DOHH2 (cell line): ENCODE measurements around the gene PTPRN2.
"Not testable (repeated sequence)": the region's sequence is repeated elsewhere in the genome, so short reads cannot be mapped to it uniquely, and the experiment has no call there.

Experiments
- H3F3A ChIP-seq: fragments of 200-600 bp; sonication (generic), shearing (Covaris generic); 2 replicates; pipeline ENCODE4 v1.6.0; 2016; ENCODE audit warnings: antibody characterized with exemption, mild to moderate bottlenecking; ENCODE audit not compliant: control insufficient read depth, insufficient read depth
- H3K27ac ChIP-seq: fragments of 200-600 bp; sonication (generic); 2 replicates; pipeline ENCODE4 v1.5.1; 2014; ENCODE audit warnings: low read depth, mild to moderate bottlenecking, low read length, moderate library complexity
- H3K27me3 ChIP-seq: fragments of 200-600 bp; sonication (generic); 2 replicates; pipeline ENCODE4 v1.6.1; 2014; ENCODE audit warnings: mild to moderate bottlenecking, low read length, mixed read lengths; ENCODE audit not compliant: control insufficient read depth
- H3K36me3 ChIP-seq: fragments of 200-600 bp; sonication (generic); 2 replicates; pipeline ENCODE4 v1.6.1; 2014; ENCODE audit warnings: mild to moderate bottlenecking, low read length, moderate library complexity, mixed read lengths; ENCODE audit not compliant: control insufficient read depth
- H3K4me1 ChIP-seq: fragments of 200-600 bp; sonication (generic); 2 replicates; pipeline ENCODE4 v1.6.1; 2014; ENCODE audit warnings: mild to moderate bottlenecking, low read length, mixed read lengths; ENCODE audit not compliant: control insufficient read depth
- H3K4me2 ChIP-seq: fragments of 200-600 bp; sonication (generic); 2 replicates; pipeline ENCODE4 v1.6.0; 2014; ENCODE audit warnings: mild to moderate bottlenecking, low read length, moderate library complexity
- H3K4me3 ChIP-seq: fragments of 200-600 bp; sonication (generic); 2 replicates; pipeline ENCODE4 v1.5.1; 2014; ENCODE audit warnings: mild to moderate bottlenecking, low read length, mixed read lengths
- H3K79me2 ChIP-seq: fragments of 200-600 bp; sonication (generic); 2 replicates; pipeline ENCODE4 v1.6.1; 2014; ENCODE audit warnings: mild to moderate bottlenecking, low read length, mixed read lengths; ENCODE audit not compliant: control insufficient read depth
- H3K9me2 ChIP-seq: fragments of 200-600 bp; sonication (generic); replicated peaks from 2 replicates; pipeline ENCODE4 v1.6.1; 2014; ENCODE audit warnings: mild to moderate bottlenecking, low read length, mixed read lengths; ENCODE audit not compliant: control insufficient read depth
- H3K9me3 ChIP-seq: fragments of 200-600 bp; sonication (generic); 2 replicates; pipeline ENCODE4 v1.6.1; 2014; ENCODE audit warnings: antibody characterized with exemption, low read length, mixed read lengths; ENCODE audit not compliant: control insufficient read depth, insufficient read depth
- H4K20me1 ChIP-seq: fragments of 200-600 bp; sonication (generic); 2 replicates; pipeline ENCODE4 v1.6.0; 2014; ENCODE audit warnings: low read depth, mild to moderate bottlenecking, antibody characterized with exemption, low read length, moderate library complexity; ENCODE audit not compliant: control insufficient read depth, insufficient read depth
- CTCF ChIP-seq: fragments of 200-600 bp; sonication (generic); IDR thresholded peaks from one replicate; pipeline ENCODE4 v1.5.1; 2014; ENCODE audit warnings: antibody characterized with exemption, mild to moderate bottlenecking, low read depth, low read length; ENCODE audit not compliant: poor library complexity, severe bottlenecking
- EZH2phosphoT487 ChIP-seq: fragments of 200-600 bp; sonication (generic); IDR thresholded peaks from 2 replicates; pipeline ENCODE4 v1.6.1; 2017; ENCODE audit warnings: borderline replicate concordance, mild to moderate bottlenecking, antibody characterized with exemption, low read length, moderate library complexity, mixed read lengths

The PTPRN2 gene

GRCh38 chr7:157780721-157781120 lies 806.9 kb downstream of the PTPRN2 start:
- no peaks in the 10 kb centered on the region for H4K20me1 ChIP-seq
- H3K79me2 ChIP-seq = no peaks in the 10 kb centered on the region
- no peak overlapping the region for H3K4me2 ChIP-seq
- no peaks in the 10 kb centered on the region for H3K27me3 ChIP-seq
- no peaks in the 10 kb centered on the region for H3K9me2 ChIP-seq
- H3K9me3 ChIP-seq = peaks cover 43% of the 10 kb centered on the region
- H3K27ac ChIP-seq = no peak overlapping the region
- H3K4me1 ChIP-seq = no peaks in the 10 kb centered on the region
- H3K36me3 ChIP-seq = no peaks in the 10 kb centered on the region
- no peaks in the 10 kb centered on the region for H3F3A ChIP-seq
- no peak overlapping the region for H3K4me3 ChIP-seq
- TF ChIP-seq EZH2phosphoT487 (no peak), CTCF (no peak)

DNA sequence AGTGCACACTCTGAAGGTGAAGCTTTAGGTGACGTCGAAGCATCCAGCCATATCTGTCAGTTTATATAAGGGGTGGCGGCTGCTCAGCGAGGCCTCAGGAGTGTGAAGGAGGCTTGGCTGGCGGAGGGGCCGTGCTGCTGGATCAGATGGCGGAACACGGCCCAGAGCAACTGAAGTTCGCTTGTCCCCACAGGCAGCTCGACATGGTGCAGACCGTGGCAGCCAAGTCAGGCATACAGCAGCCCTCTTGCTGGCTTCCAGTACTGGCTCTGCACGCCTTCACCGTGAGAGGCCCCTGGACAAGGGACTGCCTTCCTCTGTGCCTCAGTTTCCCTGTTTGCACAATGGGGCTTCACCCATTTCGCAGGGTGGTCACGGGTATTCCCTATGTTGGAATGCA lies 807.3 kb downstream of the PTPRN2 start:
- Histone ChIP-seq H3K27ac (no peak overlapping the region), H3K4me2 (no peak overlapping the region), H3K79me2 (no peaks in the 10 kb centered on the region), H3K36me3 (no peaks in the 10 kb centered on the region), H3K9me2 (no peaks in the 10 kb centered on the region), H3F3A (no peaks in the 10 kb centered on the region), H3K9me3 (peaks cover 43% of the 10 kb centered on the region), H3K27me3 (no peaks in the 10 kb centered on the region), H3K4me1 (no peaks in the 10 kb centered on the region), H3K4me3 (no peak overlapping the region), H4K20me1 (no peaks in the 10 kb centered on the region)
- TF ChIP-seq EZH2phosphoT487 (no peak), CTCF (no peak)

- Histone ChIP-seq H3K27me3 (no peaks in the 10 kb centered on the region), H3F3A (no peaks in the 10 kb centered on the region), H3K4me3 (no peak overlapping the region), H3K4me2 (no peak overlapping the region), H3K9me3 (peaks cover 40% of the 10 kb centered on the region), H4K20me1 (no peaks in the 10 kb centered on the region), H3K27ac (no peak overlapping the region), H3K79me2 (no peaks in the 10 kb centered on the region), H3K9me2 (no peaks in the 10 kb centered on the region), H3K4me1 (no peaks in the 10 kb centered on the region), H3K36me3 (no peaks in the 10 kb centered on the region)
- no peak for TF ChIP-seq CTCF
- no peak for TF ChIP-seq EZH2phosphoT487
Observed at GRCh38 chr7:157779206-157779605, 808.4 kb downstream of the PTPRN2 start.

- not testable (repeated sequence) for H3K9me2 ChIP-seq, H3K4me2 ChIP-seq, H3K4me1 ChIP-seq, H3K27ac ChIP-seq, H3K27me3 ChIP-seq, H3K4me3 ChIP-seq, H4K20me1 ChIP-seq, H3K36me3 ChIP-seq, H3F3A ChIP-seq, H3K79me2 ChIP-seq
- H3K9me3 ChIP-seq = peaks cover 38% of the 10 kb centered on the region
Observed at GRCh38 chr7:157777194-157777762, 810.3 kb downstream of the PTPRN2 start.
